WTC11 (cell line): ENCODE measurements around the gene DOC2A. TPM values are rescaled to one million over a fixed set of nuclear protein-coding genes. Genes with fewer than 3 reads are reported as not detected.

Experiments
- ATAC-seq: fragments of 200-7000 bp; cut with Tn5 transposase; 2 replicates; pipeline ENCODE4 v1.10.0; 2021; ENCODE audit warnings: mild to moderate bottlenecking, moderate library complexity
- CTCF ChIA-PET: fragments of 300-600 bp; sonication (Branson Sonifier 250); formaldehyde crosslinking; loops from one replicate; lab custom pipeline; 2021; ENCODE audit warnings: antibody characterized with exemption; lab: Charles Lee
- POLR2A ChIA-PET: fragments of 350-600 bp; sonication (Branson Sonifier 250); formaldehyde crosslinking; loops from one replicate; lab custom pipeline; 2021; ENCODE audit warnings: antibody characterized with exemption; lab: Charles Lee
- DNase-seq: peaks from one replicate; pipeline ENCODE4 v3.0.0; 2021; ENCODE audit warnings: low spot score
- H3K27ac Mint-ChIP-seq: 2 replicates; pipeline ENCODE4 v1.8.0; 2021; ENCODE audit warnings: mixed read lengths
- H3K27me3 Mint-ChIP-seq: 2 replicates; pipeline ENCODE4 v1.8.0; 2021; ENCODE audit warnings: low read depth, mild to moderate bottlenecking, moderate library complexity, mixed read lengths
- H3K36me3 Mint-ChIP-seq: 2 replicates; pipeline ENCODE4 v1.8.0; 2021; ENCODE audit warnings: mixed read lengths
- H3K4me1 Mint-ChIP-seq: 2 replicates; pipeline ENCODE4 v1.8.0; 2022; ENCODE audit warnings: mixed read lengths
- H3K4me3 Mint-ChIP-seq: 2 replicates; pipeline ENCODE4 v1.8.0; 2021; ENCODE audit warnings: mild to moderate bottlenecking, moderate library complexity, mixed read lengths
- H3K9me3 Mint-ChIP-seq: 2 replicates; pipeline ENCODE4 v1.8.0; 2021; ENCODE audit warnings: mixed read lengths
- E2F4 ChIP-seq: sonication (generic); formaldehyde crosslinking; IDR thresholded peaks from 2 replicates; pipeline ENCODE4 v1.8.1; 2022; ENCODE audit warnings: low read depth, mild to moderate bottlenecking, moderate library complexity, missing genetic modification reagents, borderline replicate concordance
- EMX1 ChIP-seq: fragments of 250-450 bp; sonication (Bioruptor Pico); IDR thresholded peaks from 2 replicates; pipeline ENCODE4 v1.8.0; 2021; ENCODE audit warnings: mild to moderate bottlenecking
- ETV6 ChIP-seq: sonication (generic); formaldehyde crosslinking; IDR thresholded peaks from 2 replicates; pipeline ENCODE4 v1.8.1; 2022; ENCODE audit warnings: mild to moderate bottlenecking, missing genetic modification reagents
- FOXP1 ChIP-seq: sonication (generic); formaldehyde crosslinking; IDR thresholded peaks from 2 replicates; pipeline ENCODE4 v1.8.0; 2022; ENCODE audit warnings: missing genetic modification reagents, mild to moderate bottlenecking, moderate library complexity, borderline replicate concordance
- HMGXB4 ChIP-seq: sonication (generic); formaldehyde crosslinking; IDR thresholded peaks from 2 replicates; pipeline ENCODE4 v1.8.1; 2023; ENCODE audit warnings: mild to moderate bottlenecking, moderate library complexity, missing genetic modification reagents
- IRF2 ChIP-seq: sonication (generic); formaldehyde crosslinking; IDR thresholded peaks from 2 replicates; pipeline ENCODE4 v1.8.0; 2022; ENCODE audit warnings: low read depth, missing genetic modification reagents, borderline replicate concordance
- JAZF1 ChIP-seq: fragments of 250-450 bp; sonication (Bioruptor Pico); IDR thresholded peaks from 2 replicates; pipeline ENCODE4 v1.9.0; 2021; ENCODE audit warnings: moderate library complexity, mild to moderate bottlenecking, inconsistent platforms
- OVOL2 ChIP-seq: fragments of 250-450 bp; sonication (Bioruptor Pico); IDR thresholded peaks from 2 replicates; pipeline ENCODE4 v1.9.0; 2021; ENCODE audit warnings: mild to moderate bottlenecking, borderline replicate concordance
- ZNF121 ChIP-seq: sonication (generic); formaldehyde crosslinking; IDR thresholded peaks from 2 replicates; pipeline ENCODE4 v1.8.0; 2023; ENCODE audit warnings: missing genetic modification reagents
- ZNF232 ChIP-seq: sonication (generic); formaldehyde crosslinking; IDR thresholded peaks from 2 replicates; pipeline ENCODE4 v1.8.0; 2022; ENCODE audit warnings: mild to moderate bottlenecking, missing genetic modification reagents
- ZNF396 ChIP-seq: fragments of 250-450 bp; sonication (Bioruptor Pico); IDR thresholded peaks from 2 replicates; pipeline ENCODE4 v1.8.0; 2021; ENCODE audit warnings: mild to moderate bottlenecking, moderate library complexity, borderline replicate concordance
- ZNF532 ChIP-seq: fragments of 250-450 bp; sonication (Bioruptor Pico); IDR thresholded peaks from 2 replicates; pipeline ENCODE4 v1.9.0; 2021; ENCODE audit warnings: mild to moderate bottlenecking, borderline replicate concordance
- total RNA-seq: library from RNA; stranded (reverse); gene quantifications from 3 replicates; pipeline ENCODE4 v1.2.3, GENCODE V29; 2021

The DOC2A gene
- total RNA-seq, 1 experiment from 2014 or later, result 10.8 TPM

GRCh38 chr16:29992344-29992967 is 18.4 kb downstream of the DOC2A start:
- no peak for ATAC-seq
- Mint-ChIP-seq H3K4me1 (peaks cover 11% of the 10 kb centered on the region), H3K27me3 (no peaks in the 10 kb centered on the region), H3K36me3 (peaks cover 21% of the 10 kb centered on the region), H3K27ac (no peak overlapping the region), H3K9me3 (no peaks in the 10 kb centered on the region), H3K4me3 (no peak overlapping the region)
- DNase-seq, result no peak
- ChIA-PET CTCF (interaction anchor here (1.2 to 2.2 kb wide), 2 partner anchors 8 to 29 kb away, joined by 5 to 9 read pairs; no protein-coding TSS in a partner anchor), POLR2A (no interaction called here)
- TF ChIP-seq ETV6 (CRISPR knock-in tag), result no peak
- no peak for TF ChIP-seq ZNF232 (CRISPR knock-in tag)
- no peak for TF ChIP-seq JAZF1 (CRISPR knock-in tag)

GRCh38 chr16:29991571-29991904 is 19.3 kb downstream of the DOC2A start:
- peaks cover 21% of the 10 kb centered on the region for H3K36me3 Mint-ChIP-seq
- no peak overlapping the region for H3K27ac Mint-ChIP-seq
- POLR2A ChIA-PET, result no interaction called here

More at GRCh38 chr16:29991571-29991904, 19.3 kb downstream of the DOC2A start:
- TF ChIP-seq E2F4 (CRISPR knock-in tag) (no peak), OVOL2 (CRISPR knock-in tag) (no peak), IRF2 (CRISPR knock-in tag) (no peak), ZNF121 (CRISPR knock-in tag) (no peak), ZNF532 (CRISPR knock-in tag) (no peak), ZNF396 (CRISPR knock-in tag) (no peak), FOXP1 (CRISPR knock-in tag) (no peak), HMGXB4 (no peak), EMX1 (no peak)
- Mint-ChIP-seq H3K4me3 (no peak overlapping the region), H3K27me3 (no peaks in the 10 kb centered on the region), H3K4me1 (peaks cover 7% of the 10 kb centered on the region; the same call in 1 of the 2 replicates), H3K9me3 (no peaks in the 10 kb centered on the region)
- ATAC-seq, result no peak
- CTCF ChIA-PET, result interaction anchor here (1.0 to 2.2 kb wide), 3 partner anchors 9 to 40 kb away, joined by 4 to 9 read pairs (median 4); partner anchors contain the start of genes TAOK2 and TLCD3B
- DNase-seq, result no peak
